HG03469 (cell line): Measurements from ENCODE around the gene DNALI1.

Experiments
- ATAC-seq: cut with Tn5 transposase; IDR thresholded peaks from one replicate; pipeline ENCODE4 v1.9.1; 2021; ENCODE audit warnings: mild to moderate bottlenecking, moderate library complexity, moderate number of reproducible peaks; ENCODE audit not compliant: unreplicated experiment

Gene DNALI1

GRCh38 chr1:37599940-37600339 lies 43.2 kb downstream of the DNALI1 start:
- ATAC-seq: no peak

GRCh38 chr1:37601441-37601840 lies 44.7 kb downstream of the DNALI1 start:
- no peak for ATAC-seq

GRCh38 chr1:37602750-37603694 lies 46.3 kb downstream of the DNALI1 start:
- no peak for ATAC-seq

- no peak for ATAC-seq
Measured at GRCh38 chr1:37605061-37605650, 48.4 kb downstream of the DNALI1 start.

- ATAC-seq: no peak
Measured at GRCh38 chr1:37605806-37606474, 49.2 kb downstream of the DNALI1 start.

GRCh38 chr1:37606481-37607263 lies 49.9 kb downstream of the DNALI1 start:
- ATAC-seq: no peak

- ATAC-seq: no peak
Measured at GRCh38 chr1:37609002-37609401, 52.3 kb downstream of the DNALI1 start.

GRCh38 chr1:37609994-37610393 lies 53.3 kb downstream of the DNALI1 start:
- ATAC-seq: no peak

GRCh38 chr1:37612186-37612585 lies 55.4 kb downstream of the DNALI1 start:
- no peak for ATAC-seq

GRCh38 chr1:37614105-37614504 lies 57.4 kb downstream of the DNALI1 start:
- no peak for ATAC-seq

GRCh38 chr1:37616330-37616729 lies 59.6 kb downstream of the DNALI1 start:
- no peak for ATAC-seq
